ENCODE data around the gene RNF34.

The RNF34 gene

DNA sequence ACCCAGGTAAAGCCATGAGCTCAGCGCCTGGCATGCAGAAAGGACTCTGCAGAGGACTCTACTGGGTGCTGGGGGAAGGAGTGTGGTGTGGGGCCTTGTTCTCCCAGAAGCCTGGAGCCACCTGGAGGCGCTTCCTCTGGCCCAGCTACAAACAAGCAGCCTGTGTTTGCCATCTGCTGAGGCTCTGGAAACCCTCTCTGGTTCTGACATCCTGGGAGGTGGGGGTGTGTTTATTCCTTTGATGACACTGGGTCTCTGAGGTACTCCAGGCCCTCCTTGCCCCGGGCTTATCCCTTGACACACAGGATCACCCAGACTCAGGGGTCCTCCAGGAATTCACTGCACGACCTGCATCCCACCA is 44.9 kb downstream of the RNF34 start:
- ATAC-seq = no peak
- TF ChIP-seq ZFP30 (CRISPR knock-in tag; IDR thresholded peaks at IDR 0.05) (no peak), ISL1 (CRISPR knock-in tag; IDR thresholded peaks at IDR 0.05) (no peak), BACH2 (CRISPR knock-in tag; IDR thresholded peaks at IDR 0.05; ENCODE audit: borderline replicate concordance) (no peak), ARNTL (CRISPR knock-in tag; IDR thresholded peaks at IDR 0.05; ENCODE audit: borderline replicate concordance, low read depth) (no peak), GLIS3 (CRISPR knock-in tag; IDR thresholded peaks at IDR 0.05) (no peak), SNAI2 (CRISPR knock-in tag; IDR thresholded peaks at IDR 0.05) (no peak), TOX (CRISPR knock-in tag; IDR thresholded peaks at IDR 0.05; ENCODE audit: borderline replicate concordance) (no peak), PPARA (CRISPR knock-in tag; IDR thresholded peaks at IDR 0.05; ENCODE audit: borderline replicate concordance) (no peak), ZNF8 (CRISPR knock-in tag; IDR thresholded peaks at IDR 0.05) (no peak), OSR1 (CRISPR knock-in tag; IDR thresholded peaks at IDR 0.05) (no peak), PATZ1 (CRISPR knock-in tag; IDR thresholded peaks at IDR 0.05; ENCODE audit: borderline replicate concordance) (no peak)
- TF ChIP-seq, protein P1, sequence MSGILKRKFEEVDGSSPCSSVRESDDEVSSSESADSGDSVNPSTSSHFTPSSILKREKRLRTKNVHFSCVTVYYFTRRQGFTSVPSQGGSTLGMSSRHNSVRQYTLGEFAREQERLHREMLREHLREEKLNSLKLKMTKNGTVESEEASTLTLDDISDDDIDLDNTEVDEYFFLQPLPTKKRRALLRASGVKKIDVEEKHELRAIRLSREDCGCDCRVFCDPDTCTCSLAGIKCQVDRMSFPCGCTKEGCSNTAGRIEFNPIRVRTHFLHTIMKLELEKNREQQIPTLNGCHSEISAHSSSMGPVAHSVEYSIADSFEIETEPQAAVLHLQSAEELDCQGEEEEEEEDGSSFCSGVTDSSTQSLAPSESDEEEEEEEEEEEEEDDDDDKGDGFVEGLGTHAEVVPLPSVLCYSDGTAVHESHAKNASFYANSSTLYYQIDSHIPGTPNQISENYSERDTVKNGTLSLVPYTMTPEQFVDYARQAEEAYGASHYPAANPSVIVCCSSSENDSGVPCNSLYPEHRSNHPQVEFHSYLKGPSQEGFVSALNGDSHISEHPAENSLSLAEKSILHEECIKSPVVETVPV (CRISPR knock-in tag; IDR thresholded peaks at IDR 0.05) = no peak
- TF ChIP-seq, protein P2, sequence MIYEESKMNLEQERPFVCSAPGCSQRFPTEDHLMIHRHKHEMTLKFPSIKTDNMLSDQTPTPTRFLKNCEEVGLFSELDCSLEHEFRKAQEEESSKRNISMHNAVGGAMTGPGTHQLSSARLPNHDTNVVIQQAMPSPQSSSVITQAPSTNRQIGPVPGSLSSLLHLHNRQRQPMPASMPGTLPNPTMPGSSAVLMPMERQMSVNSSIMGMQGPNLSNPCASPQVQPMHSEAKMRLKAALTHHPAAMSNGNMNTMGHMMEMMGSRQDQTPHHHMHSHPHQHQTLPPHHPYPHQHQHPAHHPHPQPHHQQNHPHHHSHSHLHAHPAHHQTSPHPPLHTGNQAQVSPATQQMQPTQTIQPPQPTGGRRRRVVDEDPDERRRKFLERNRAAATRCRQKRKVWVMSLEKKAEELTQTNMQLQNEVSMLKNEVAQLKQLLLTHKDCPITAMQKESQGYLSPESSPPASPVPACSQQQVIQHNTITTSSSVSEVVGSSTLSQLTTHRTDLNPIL (CRISPR knock-in tag; IDR thresholded peaks at IDR 0.05; ENCODE audit: low read depth) = no peak

DNA sequence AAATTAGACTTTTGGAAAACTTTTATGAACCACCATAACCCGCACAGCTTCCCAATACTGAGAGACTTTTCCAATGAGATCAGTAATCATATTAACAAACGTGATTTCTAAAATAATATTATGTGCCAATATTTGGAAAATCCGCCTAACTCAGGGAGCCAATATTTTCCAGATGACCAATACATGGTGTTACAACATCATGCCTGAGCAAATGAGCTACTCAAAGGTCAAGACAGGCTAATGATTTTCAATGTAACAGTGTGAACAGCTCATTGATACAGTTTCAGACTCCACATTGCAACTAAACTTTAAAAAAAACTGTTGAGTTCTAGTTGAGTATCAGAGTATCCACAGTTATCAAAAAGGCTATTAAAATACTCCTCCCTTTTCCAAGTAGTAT is 46.8 kb downstream of the RNF34 start:
- no peak for TF ChIP-seq ZNF8 (CRISPR knock-in tag; IDR thresholded peaks at IDR 0.05)
- TF ChIP-seq, protein P3, sequence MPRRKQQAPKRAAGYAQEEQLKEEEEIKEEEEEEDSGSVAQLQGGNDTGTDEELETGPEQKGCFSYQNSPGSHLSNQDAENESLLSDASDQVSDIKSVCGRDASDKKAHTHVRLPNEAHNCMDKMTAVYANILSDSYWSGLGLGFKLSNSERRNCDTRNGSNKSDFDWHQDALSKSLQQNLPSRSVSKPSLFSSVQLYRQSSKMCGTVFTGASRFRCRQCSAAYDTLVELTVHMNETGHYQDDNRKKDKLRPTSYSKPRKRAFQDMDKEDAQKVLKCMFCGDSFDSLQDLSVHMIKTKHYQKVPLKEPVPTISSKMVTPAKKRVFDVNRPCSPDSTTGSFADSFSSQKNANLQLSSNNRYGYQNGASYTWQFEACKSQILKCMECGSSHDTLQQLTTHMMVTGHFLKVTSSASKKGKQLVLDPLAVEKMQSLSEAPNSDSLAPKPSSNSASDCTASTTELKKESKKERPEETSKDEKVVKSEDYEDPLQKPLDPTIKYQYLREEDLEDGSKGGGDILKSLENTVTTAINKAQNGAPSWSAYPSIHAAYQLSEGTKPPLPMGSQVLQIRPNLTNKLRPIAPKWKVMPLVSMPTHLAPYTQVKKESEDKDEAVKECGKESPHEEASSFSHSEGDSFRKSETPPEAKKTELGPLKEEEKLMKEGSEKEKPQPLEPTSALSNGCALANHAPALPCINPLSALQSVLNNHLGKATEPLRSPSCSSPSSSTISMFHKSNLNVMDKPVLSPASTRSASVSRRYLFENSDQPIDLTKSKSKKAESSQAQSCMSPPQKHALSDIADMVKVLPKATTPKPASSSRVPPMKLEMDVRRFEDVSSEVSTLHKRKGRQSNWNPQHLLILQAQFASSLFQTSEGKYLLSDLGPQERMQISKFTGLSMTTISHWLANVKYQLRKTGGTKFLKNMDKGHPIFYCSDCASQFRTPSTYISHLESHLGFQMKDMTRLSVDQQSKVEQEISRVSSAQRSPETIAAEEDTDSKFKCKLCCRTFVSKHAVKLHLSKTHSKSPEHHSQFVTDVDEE (CRISPR knock-in tag; IDR thresholded peaks at IDR 0.05) = no peak
- ATAC-seq = no peak

DNA sequence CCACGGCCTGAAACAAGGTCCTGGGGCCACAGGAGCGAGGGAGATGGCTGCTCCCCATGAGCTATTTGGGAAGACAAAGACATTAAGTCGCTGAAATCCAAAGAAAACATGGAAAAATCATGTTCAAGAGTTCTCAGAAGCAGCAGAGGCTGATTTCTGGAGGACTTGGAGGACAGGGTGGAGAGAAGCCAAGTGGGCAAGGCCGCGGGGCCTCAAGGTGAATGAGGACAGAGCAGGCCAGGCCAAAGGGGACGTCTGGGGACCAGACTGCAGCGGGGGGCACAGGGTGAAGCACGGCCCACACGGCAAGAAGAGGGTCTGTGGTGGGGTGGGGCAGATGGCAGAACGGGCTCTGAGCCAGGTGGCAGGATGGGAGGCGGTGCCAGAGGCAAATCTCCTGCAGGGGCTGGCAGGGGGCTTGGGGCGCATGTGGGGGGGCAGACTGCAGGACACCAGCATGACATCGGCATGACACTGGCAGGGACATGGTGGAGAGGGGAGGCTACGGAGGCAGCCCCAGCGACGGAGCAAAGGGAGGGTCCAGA is 48.9 kb downstream of the RNF34 start:
- no peak for ATAC-seq
- TF ChIP-seq CSDC2 (CRISPR knock-in tag; IDR thresholded peaks at IDR 0.05) (no peak), ISL1 (CRISPR knock-in tag; IDR thresholded peaks at IDR 0.05) (no peak), SNAI2 (CRISPR knock-in tag; IDR thresholded peaks at IDR 0.05) (no peak), ZNF565 (CRISPR knock-in tag; conservative IDR thresholded peaks at IDR 0.05; ENCODE audit: low read depth) (no peak)
- TF ChIP-seq, protein P3 (CRISPR knock-in tag; IDR thresholded peaks at IDR 0.05) = no peak
- TF ChIP-seq, protein P2 (CRISPR knock-in tag; IDR thresholded peaks at IDR 0.05; ENCODE audit: low read depth) = no peak

Measured in SK-N-SH treated with all-trans-retinoic acid at 6 μM for 48 hours (cell line).